NCI-H1105 (cell line): ENCODE results near the gene ADAD1.

Experiments used
- DNase-seq: peaks from one replicate; lab custom pipeline; 2025; lab: John Stamatoyannopoulos, UW

Gene ADAD1

GRCh38 chr4:122456231-122457116 lies 77.7 kb downstream of the ADAD1 start, which contains the start of gene IL2:
TSS of gene IL2 (minus strand) at chr4:122456725. CDS start at chr4:122456440, 285 bp downstream.
- no peak for DNase-seq

GRCh38 chr4:122458625-122459024 lies 79.8 kb downstream of the ADAD1 start:
- no peak for DNase-seq

- DNase-seq: no peak
These were observed 90.6 kb downstream of the ADAD1 start for GRCh38 chr4:122469457-122469856.

DNA sequence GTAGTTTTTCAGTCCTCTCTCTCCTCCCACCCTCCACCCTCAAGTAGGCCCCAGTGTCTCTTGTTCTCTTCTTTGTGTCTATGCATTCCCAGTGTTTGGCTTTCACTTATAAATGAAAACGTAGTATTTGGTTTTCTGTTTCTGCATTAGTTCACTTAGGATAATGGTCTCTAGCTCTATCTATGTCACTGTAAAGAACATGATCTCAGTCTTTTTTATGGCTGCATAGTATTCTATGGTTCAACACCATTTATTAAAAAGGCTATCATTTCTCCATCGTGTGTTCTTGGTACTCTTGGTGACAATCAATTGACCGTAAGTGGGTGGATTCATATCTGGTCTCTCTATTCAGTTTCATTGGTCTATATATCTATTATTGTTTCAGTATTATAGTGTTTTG lies 96.4 kb downstream of the ADAD1 start:
- DNase-seq: no peak

GRCh38 chr4:122476126-122476525 lies 97.3 kb downstream of the ADAD1 start:
- no peak for DNase-seq

GRCh38 chr4:122476745-122477144 lies 97.9 kb downstream of the ADAD1 start:
- DNase-seq: no peak
